GM23338 (cell line): ENCODE data around the gene PDIA5. TPM values are rescaled to one million over a fixed set of nuclear protein-coding genes. Genes with fewer than 3 reads are reported as not detected.

ENCODE experiments used
- ATAC-seq: fragments of 200-7000 bp; cut with Tn5 transposase; 3 replicates; pipeline ENCODE4 v1.9.1; 2020
- DNase-seq: peaks from one replicate; pipeline ENCODE4 v3.0.0-alpha.2; 2015; ENCODE audit warnings: low spot score
- H2AFZ ChIP-seq: fragments of 200-600 bp; sonication (generic); 2 replicates; pipeline ENCODE4 v1.8.0; 2016; ENCODE audit warnings: antibody characterized with exemption, mild to moderate bottlenecking, moderate library complexity
- H3F3A ChIP-seq: fragments of 200-600 bp; sonication (generic); replicated peaks from 2 replicates; pipeline ENCODE4 v1.8.0; 2017; ENCODE audit warnings: antibody characterized with exemption, mixed run types, low read depth
- H3K27ac ChIP-seq: fragments of 200-600 bp; sonication (generic); 2 replicates; pipeline ENCODE4 v1.6.1; 2016; ENCODE audit warnings: low read depth
- H3K27me3 ChIP-seq: fragments of 200-600 bp; sonication (generic); 2 replicates; pipeline ENCODE4 v1.8.0; 2016; ENCODE audit warnings: mild to moderate bottlenecking, mixed run types, moderate library complexity; ENCODE audit not compliant: insufficient read depth
- H3K36me3 ChIP-seq: fragments of 200-600 bp; sonication (generic); 2 replicates; pipeline ENCODE4 v1.8.0; 2016; ENCODE audit warnings: mild to moderate bottlenecking; ENCODE audit not compliant: insufficient read depth
- H3K4me1 ChIP-seq: fragments of 200-600 bp; sonication (generic); 2 replicates; pipeline ENCODE4 v1.8.0; 2016; ENCODE audit warnings: mild to moderate bottlenecking, moderate library complexity; ENCODE audit not compliant: insufficient read depth
- H3K4me2 ChIP-seq: fragments of 200-600 bp; sonication (generic); 2 replicates; pipeline ENCODE4 v1.7.1; 2017; ENCODE audit warnings: mixed run types
- H3K4me3 ChIP-seq: fragments of 200-600 bp; sonication (generic); 2 replicates; pipeline ENCODE4 v1.6.1; 2016; ENCODE audit warnings: mixed run types
- H3K79me2 ChIP-seq: fragments of 200-600 bp; sonication (generic); replicated peaks from 2 replicates; pipeline ENCODE4 v1.8.0; 2017; ENCODE audit warnings: mild to moderate bottlenecking; ENCODE audit not compliant: insufficient read depth
- H3K9me2 ChIP-seq: fragments of 200-600 bp; sonication (generic); 2 replicates; pipeline ENCODE4 v1.8.0; 2017; ENCODE audit not compliant: insufficient read depth
- H4K20me1 ChIP-seq: fragments of 200-600 bp; sonication (generic); replicated peaks from 2 replicates; pipeline ENCODE4 v1.8.0; 2017; ENCODE audit warnings: mild to moderate bottlenecking; ENCODE audit not compliant: insufficient read depth
- H3K27ac Mint-ChIP-seq: 2 replicates; pipeline ENCODE4 v1.8.0; 2020; ENCODE audit warnings: inconsistent platforms, mild to moderate bottlenecking, moderate library complexity, mixed read lengths
- H3K27me3 Mint-ChIP-seq: 3 replicates; pipeline ENCODE4 v1.8.0; 2022; ENCODE audit warnings: low read depth, mild to moderate bottlenecking, moderate library complexity, mixed read lengths, inconsistent platforms; ENCODE audit not compliant: insufficient read depth, poor library complexity
- H3K36me3 Mint-ChIP-seq: 3 replicates; pipeline ENCODE4 v1.8.0; 2021; ENCODE audit warnings: low read depth, mild to moderate bottlenecking, inconsistent platforms, moderate library complexity, mixed read lengths
- H3K4me1 Mint-ChIP-seq: 3 replicates; pipeline ENCODE4 v1.8.0; 2020; ENCODE audit warnings: mild to moderate bottlenecking, inconsistent platforms, mixed read lengths
- H3K4me3 Mint-ChIP-seq: 3 replicates; pipeline ENCODE4 v1.8.0; 2021; ENCODE audit warnings: moderate library complexity, mild to moderate bottlenecking, inconsistent platforms, mixed read lengths
- H3K9me3 Mint-ChIP-seq: 3 replicates; pipeline ENCODE4 v1.8.0; 2020; ENCODE audit warnings: moderate library complexity, mild to moderate bottlenecking, inconsistent platforms, mixed read lengths
- CREB1 ChIP-seq: fragments of 250-450 bp; sonication (Bioruptor Pico); IDR thresholded peaks from 2 replicates; pipeline ENCODE4 v1.5.0; 2020; ENCODE audit warnings: low read depth, mild to moderate bottlenecking, moderate library complexity
- CTCF ChIP-seq, 2 experiments: fragments of 200-600 bp in 1 of 2; sonication (generic) in 1 of 2; conservative IDR thresholded peaks; 2 replicates each; pipeline versions ENCODE4 v1.5.1 to v1.6.1; 2016 to 2017; ENCODE audit warnings: antibody characterized with exemption in 2 of 2, low read depth in 2 of 2, mild to moderate bottlenecking in 2 of 2, moderate library complexity in 1 of 2
- ETS1 ChIP-seq: IDR thresholded peaks from 2 replicates; pipeline ENCODE4 v1.6.1; 2016; ENCODE audit warnings: antibody characterized with exemption
- EZH2 ChIP-seq: fragments of 200-600 bp; sonication (generic); IDR thresholded peaks from one replicate; pipeline ENCODE4 v1.8.0; 2017; ENCODE audit warnings: antibody characterized with exemption, mild to moderate bottlenecking, low read depth; ENCODE audit not compliant: unreplicated experiment
- EZH2phosphoT487 ChIP-seq: fragments of 200-600 bp; sonication (generic); IDR thresholded peaks from one replicate; pipeline ENCODE4 v1.8.1; 2018; ENCODE audit warnings: antibody characterized with exemption; ENCODE audit not compliant: unreplicated experiment
- JUNB ChIP-seq: IDR thresholded peaks from one replicate; pipeline ENCODE4 v1.6.1; 2016; ENCODE audit warnings: antibody characterized with exemption; ENCODE audit not compliant: unreplicated experiment
- NANOG ChIP-seq: IDR thresholded peaks from 2 replicates; pipeline ENCODE4 v1.6.1; 2016; ENCODE audit warnings: antibody characterized with exemption, borderline replicate concordance
- POLR2AphosphoS5 ChIP-seq: IDR thresholded peaks from 2 replicates; pipeline ENCODE4 v1.6.1; 2016; ENCODE audit warnings: antibody characterized with exemption, low read depth
- REST ChIP-seq: IDR thresholded peaks from one replicate; pipeline ENCODE4 v1.6.1; 2018; ENCODE audit warnings: antibody characterized with exemption; ENCODE audit not compliant: unreplicated experiment
- STAT1 ChIP-seq: IDR thresholded peaks from one replicate; pipeline ENCODE4 v1.6.1; 2016; ENCODE audit warnings: antibody characterized with exemption; ENCODE audit not compliant: unreplicated experiment
- ZNF114 ChIP-seq: fragments of 250-450 bp; sonication (Bioruptor Pico); IDR thresholded peaks from 2 replicates; pipeline ENCODE4 v1.5.0; 2020; ENCODE audit warnings: mild to moderate bottlenecking, moderate library complexity
- ZNF331 ChIP-seq: fragments of 250-450 bp; sonication (Bioruptor Pico); IDR thresholded peaks from 2 replicates; pipeline ENCODE4 v1.5.0; 2020; ENCODE audit warnings: low read depth, mild to moderate bottlenecking, moderate library complexity
- ZNF462 ChIP-seq: fragments of 250-450 bp; sonication (Bioruptor Pico); IDR thresholded peaks from 2 replicates; pipeline ENCODE4 v1.5.0; 2020; ENCODE audit warnings: mild to moderate bottlenecking, moderate library complexity
- polyA plus RNA-seq: library from polyadenylated mRNA; unstranded; fragments of >200 nt; fragmentation: Nextera tagmentation; extraction: Ambion mirVana; gene quantifications from 2 replicates; pipeline ENCODE4 v1.2.1, GENCODE V29; 2016
- total RNA-seq: library from RNA; depleted of rRNA; stranded (reverse); fragments of >200 nt; shearing (Covaris generic); gene quantifications from 2 replicates; pipeline ENCODE4 v1.2.3, GENCODE V29; 2014

The PDIA5 gene
- total and polyA plus RNA-seq, 2 experiments from 2014 or later = 22.9 to 28.1 TPM

- TF ChIP-seq STAT1 (no peak), CREB1 (CRISPR knock-in tag) (no peak), EZH2phosphoT487 (no peak), JUNB (no peak)
Measured at GRCh38 chr3:123019161-123019560, 47.7 kb upstream of the PDIA5 start (continued).

- Mint-ChIP-seq H3K4me3 (no peak overlapping the region; the same call in 2 of the 3 replicates), H3K4me1 (peaks cover 50% of the 10 kb centered on the region), H3K27ac (no peak overlapping the region), H3K36me3 (0 out of 3 replicates have a peak, but pooled peaks cover 3% of the 10 kb centered on the region), H3K27me3 (peaks cover 10% of the 10 kb centered on the region), H3K9me3 (no peaks in the 10 kb centered on the region)
- H3K4me3 ChIP-seq = no peak overlapping the region
- DNase-seq (no peak), ATAC-seq (no peak)
- H3K4me1 ChIP-seq = peaks cover 37% of the 10 kb centered on the region
- H3K4me2 ChIP-seq = no peak overlapping the region
- TF ChIP-seq CREB1 (CRISPR knock-in tag) = no peak
- no peak for TF ChIP-seq POLR2AphosphoS5
- no peak for TF ChIP-seq REST
- no peak for TF ChIP-seq ZNF114
- TF ChIP-seq CTCF (conservative IDR thresholded peaks at IDR 0.05; ENCODE audit: low read depth in 2 of 2) = no peak
- no peak for TF ChIP-seq STAT1
- no peak for TF ChIP-seq NANOG
- no peak for TF ChIP-seq ETS1
- no peak for TF ChIP-seq EZH2
- TF ChIP-seq ZNF462 (CRISPR knock-in tag) = no peak
- TF ChIP-seq JUNB = no peak
- TF ChIP-seq ZNF331 (CRISPR knock-in tag) = no peak
- no peak for TF ChIP-seq EZH2phosphoT487
- peaks cover 18% of the 10 kb centered on the region for H3K79me2 ChIP-seq
- no peaks in the 10 kb centered on the region for H3K36me3 ChIP-seq
- peaks cover 4% of the 10 kb centered on the region for H3K27me3 ChIP-seq
- H3K27ac ChIP-seq = no peak overlapping the region
- H2AFZ ChIP-seq = no peak overlapping the region
- peaks cover 11% of the 10 kb centered on the region; the same call in 1 of the 2 replicates for H3F3A ChIP-seq
- no peaks in the 10 kb centered on the region for H3K9me2 ChIP-seq
- H4K20me1 ChIP-seq = peaks cover 4% of the 10 kb centered on the region; the same call in 1 of the 2 replicates
Measured at GRCh38 chr3:123019591-123019990, 47.2 kb upstream of the PDIA5 start.
